WTC11 (cell line): Measurements from ENCODE around the gene MYO1H.
A peak's percentile ranks its signal among the peaks of the same experiment; 100 is the strongest.

Source experiments
- CTCF ChIP-seq: fragments of 200-600 bp; IDR thresholded peaks from 2 replicates; pipeline ENCODE4 v1.8.0; 2022; ENCODE audit warnings: antibody characterized with exemption
- ELF4 ChIP-seq: sonication (generic); formaldehyde crosslinking; IDR thresholded peaks from 2 replicates; pipeline ENCODE4 v1.8.1; 2022; ENCODE audit warnings: low read depth, mild to moderate bottlenecking, moderate library complexity, missing genetic modification reagents
- TCF7 ChIP-seq: sonication (generic); formaldehyde crosslinking; IDR thresholded peaks from 2 replicates; pipeline ENCODE4 v1.8.0; 2022; ENCODE audit warnings: mild to moderate bottlenecking, low read depth, missing genetic modification reagents, moderate library complexity
- USF1 ChIP-seq: sonication (generic); formaldehyde crosslinking; IDR thresholded peaks from 2 replicates; pipeline ENCODE4 v1.8.0; 2022; ENCODE audit warnings: mild to moderate bottlenecking, missing genetic modification reagents
- ZNF423 ChIP-seq: fragments of 250-450 bp; sonication (Bioruptor Pico); IDR thresholded peaks from 2 replicates; pipeline ENCODE4 v2.1.2; 2022; ENCODE audit warnings: mild to moderate bottlenecking, moderate library complexity

DNA sequence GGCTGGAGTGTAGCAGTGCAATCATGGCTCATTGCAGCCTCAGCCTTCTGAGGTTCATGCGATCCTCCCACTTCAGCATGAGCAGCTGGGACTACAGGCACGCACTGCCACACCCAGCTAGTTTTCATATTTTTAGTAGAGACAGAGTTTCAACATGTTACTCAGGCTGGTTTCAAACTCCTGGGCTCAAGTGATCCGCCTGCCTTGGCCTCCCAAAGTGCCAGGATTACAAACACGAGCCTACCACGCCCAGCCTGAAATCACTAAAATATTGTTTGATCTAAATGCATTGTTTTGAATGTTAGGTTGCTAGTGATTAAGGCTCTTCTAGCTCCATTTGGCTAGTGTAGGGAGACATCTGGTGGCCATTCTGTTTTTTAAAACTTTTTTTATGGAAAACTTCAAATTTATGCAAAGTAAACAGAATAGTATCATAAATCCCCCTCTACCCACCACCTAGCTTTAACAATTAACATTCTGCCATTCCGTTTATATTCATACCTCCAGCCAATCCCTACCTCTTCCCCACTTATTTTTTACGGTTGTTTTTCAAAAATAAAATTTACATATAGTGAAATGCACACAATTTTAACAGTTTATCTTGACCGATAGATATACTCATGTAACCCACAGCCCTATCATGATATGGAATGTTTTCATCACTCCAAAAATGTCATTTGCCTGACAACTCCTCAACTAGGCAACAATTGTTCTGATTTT, 37.8 kb downstream of the MYO1H start:
- TF ChIP-seq CTCF = peak; percentile 17; the same call in 1 of the 2 replicates
- TF ChIP-seq USF1 (CRISPR knock-in tag) = no peak
- no peak for TF ChIP-seq ELF4
- TF ChIP-seq TCF7 (CRISPR knock-in tag) = no peak
- no peak for TF ChIP-seq ZNF423 (CRISPR knock-in tag)
